ENCODE results near the gene OSTM1. TPM values are rescaled to one million over a fixed set of nuclear protein-coding genes. Genes with fewer than 3 reads are reported as not detected.

Gene OSTM1
- total and polyA plus RNA-seq, 9 of the 15 experiments (the other 6 are each of a cell fraction or from before 2014, with no cell fraction given): 5.6 to 29.5 (median 16.3) TPM

DNA sequence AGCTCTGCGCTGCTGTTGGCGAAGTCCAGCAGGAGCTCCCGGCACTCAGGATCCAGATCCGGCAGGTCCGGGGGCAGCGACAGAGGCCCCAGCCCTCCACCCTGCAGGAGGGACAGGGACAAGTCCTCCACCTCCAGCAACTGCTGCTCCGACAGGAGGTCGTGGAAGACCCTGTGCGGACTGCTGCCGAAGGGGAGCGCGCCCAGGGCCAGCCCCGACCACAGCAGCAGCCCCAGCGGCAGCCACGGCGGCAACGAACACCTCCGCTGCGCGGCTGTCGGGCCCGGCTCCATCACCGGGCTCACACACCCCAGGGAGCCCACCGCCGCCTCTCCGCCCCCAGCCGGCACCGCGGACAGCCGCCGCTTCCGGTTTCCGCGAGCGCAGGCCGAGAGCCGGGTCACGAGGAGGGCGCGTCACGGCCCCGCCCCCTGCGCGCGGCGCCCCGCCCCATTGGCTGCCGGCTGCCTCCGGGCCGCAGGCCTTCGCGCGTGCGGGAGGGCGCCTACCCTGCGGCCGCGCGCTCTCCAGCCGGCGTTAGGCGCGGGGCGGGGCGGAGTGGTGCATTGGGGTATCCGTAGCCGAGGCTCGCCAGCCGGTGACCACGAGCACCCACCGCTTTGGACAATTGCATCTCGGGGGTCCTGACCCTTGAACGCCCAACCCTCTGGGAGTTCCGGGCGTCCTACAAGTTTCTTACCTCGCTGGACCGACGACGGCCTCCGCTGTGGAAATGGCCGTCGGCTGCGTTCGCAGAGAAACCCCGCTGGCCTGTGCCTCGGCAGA lies at the start of gene OSTM1 (continued):
- TF ChIP-seq RCOR1 (IDR thresholded peaks at IDR 0.05; ENCODE audit: borderline replicate concordance in 1 of 2, low read depth in 2 of 2, low read length in 2 of 2) (no peak; a peak in 1 of 4 replicates), SIN3B (IDR thresholded peaks at IDR 0.05; ENCODE audit: low read depth) (peak; percentile 42; the same call in 1 of the 2 replicates), ZNF584 (CRISPR knock-in tag; IDR thresholded peaks at IDR 0.05; ENCODE audit: low read depth) (no peak), DACH1 (IDR thresholded peaks at IDR 0.05; ENCODE audit: partially characterized antibody) (no peak), CTBP1 (IDR thresholded peaks at IDR 0.05; ENCODE audit: borderline replicate concordance) (peak; percentile 92), LCOR (CRISPR knock-in tag; IDR thresholded peaks at IDR 0.05) (peak; percentile 78; the same call in 1 of the 2 replicates), MYC (IDR thresholded peaks at IDR 0.05; ENCODE audit: low read depth, low read length) (0 out of 2 replicates have a peak, but pooled peaks have one; percentile 64), MYC (CRISPR knock-in tag; IDR thresholded peaks at IDR 0.05; ENCODE audit: borderline replicate concordance, low read depth) (no peak), FIP1L1 (IDR thresholded peaks at IDR 0.05; ENCODE audit: low read depth, low read length, poor library complexity, severe bottlenecking) (peak; percentile 40), ZNF408 (CRISPR knock-in tag; IDR thresholded peaks at IDR 0.05; ENCODE audit: low read depth) (no peak), TBP (optimal IDR thresholded peaks at IDR 0.05; ENCODE audit: low read depth, low read length) (peak; percentile 67), ZKSCAN1 (IDR thresholded peaks at IDR 0.05; ENCODE audit: low read depth, low read length) (no peak), RBFOX2 (IDR thresholded peaks at IDR 0.05; ENCODE audit: low read depth, low read length) (peak; percentile 88), DMBX1 (CRISPR knock-in tag; IDR thresholded peaks at IDR 0.05; ENCODE audit: borderline replicate concordance) (peak; percentile 73), KLF6 (CRISPR knock-in tag; IDR thresholded peaks at IDR 0.05; ENCODE audit: borderline replicate concordance) (0 out of 2 replicates have a peak, but pooled peaks have one; percentile 65), ZNF583 (CRISPR knock-in tag; IDR thresholded peaks at IDR 0.05) (peak; percentile 61; the same call in 1 of the 2 replicates), ZBTB17 (CRISPR knock-in tag; IDR thresholded peaks at IDR 0.05) (0 out of 2 replicates have a peak, but pooled peaks have one; percentile 73), FOXP1 (CRISPR knock-in tag; IDR thresholded peaks at IDR 0.05) (peak; percentile 95), KDM5B (IDR thresholded peaks at IDR 0.05; ENCODE audit: insufficient replicate concordance, low read depth, low read length) (peak; percentile 74), KDM4B (IDR thresholded peaks at IDR 0.05; ENCODE audit: borderline replicate concordance in 2 of 2, low read depth in 1 of 2) (no peak), ZNF695 (CRISPR knock-in tag; IDR thresholded peaks at IDR 0.05) (no peak), BRCA1 (IDR thresholded peaks at IDR 0.05) (no peak), BRCA1 (CRISPR knock-in tag; IDR thresholded peaks at IDR 0.05) (no peak), ETV6 (IDR thresholded peaks at IDR 0.05; ENCODE audit: borderline replicate concordance in 1 of 2, low read depth in 2 of 2, low read length in 1 of 2) (no peak), ETV6 (CRISPR knock-in tag; IDR thresholded peaks at IDR 0.05; ENCODE audit: borderline replicate concordance) (peak; percentile 90; the same call in 1 of the 2 replicates)
- TF ChIP-seq, protein P1, sequence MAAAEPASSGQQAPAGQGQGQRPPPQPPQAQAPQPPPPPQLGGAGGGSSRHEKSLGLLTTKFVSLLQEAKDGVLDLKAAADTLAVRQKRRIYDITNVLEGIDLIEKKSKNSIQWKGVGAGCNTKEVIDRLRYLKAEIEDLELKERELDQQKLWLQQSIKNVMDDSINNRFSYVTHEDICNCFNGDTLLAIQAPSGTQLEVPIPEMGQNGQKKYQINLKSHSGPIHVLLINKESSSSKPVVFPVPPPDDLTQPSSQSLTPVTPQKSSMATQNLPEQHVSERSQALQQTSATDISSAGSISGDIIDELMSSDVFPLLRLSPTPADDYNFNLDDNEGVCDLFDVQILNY (CRISPR knock-in tag; IDR thresholded peaks at IDR 0.05): peak; percentile 93; the same call in 1 of the 2 replicates
- TF ChIP-seq, protein P2, sequence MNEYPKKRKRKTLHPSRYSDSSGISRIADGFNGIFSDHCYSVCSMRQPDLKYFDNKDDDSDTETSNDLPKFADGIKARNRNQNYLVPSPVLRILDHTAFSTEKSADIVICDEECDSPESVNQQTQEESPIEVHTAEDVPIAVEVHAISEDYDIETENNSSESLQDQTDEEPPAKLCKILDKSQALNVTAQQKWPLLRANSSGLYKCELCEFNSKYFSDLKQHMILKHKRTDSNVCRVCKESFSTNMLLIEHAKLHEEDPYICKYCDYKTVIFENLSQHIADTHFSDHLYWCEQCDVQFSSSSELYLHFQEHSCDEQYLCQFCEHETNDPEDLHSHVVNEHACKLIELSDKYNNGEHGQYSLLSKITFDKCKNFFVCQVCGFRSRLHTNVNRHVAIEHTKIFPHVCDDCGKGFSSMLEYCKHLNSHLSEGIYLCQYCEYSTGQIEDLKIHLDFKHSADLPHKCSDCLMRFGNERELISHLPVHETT (CRISPR knock-in tag; conservative IDR thresholded peaks at IDR 0.05 in 1 of 2, IDR thresholded peaks at IDR 0.05 in 1 of 2): peak in 1 of 2 experiments; percentile 61; a peak in 1 of 4 replicates

Measured in K562 (cell line).